Hepatocyte (in vitro differentiated cells): ENCODE data around the gene PAGE5.

Experiments
- CTCF ChIP-seq: fragments of 200-600 bp; sonication (generic); IDR thresholded peaks from 2 replicates; pipeline ENCODE4 v1.5.1; 2016; ENCODE audit warnings: antibody characterized with exemption, mild to moderate bottlenecking; ENCODE audit not compliant: poor library complexity
- EZH2 ChIP-seq: fragments of 200-600 bp; sonication (generic); IDR thresholded peaks from 2 replicates; pipeline ENCODE4 v1.6.1; 2016; ENCODE audit warnings: antibody characterized with exemption, mild to moderate bottlenecking, borderline replicate concordance

GRCh38 chrX:55240788-55241340, 20.7 kb downstream of the PAGE5 start:
- no peak for TF ChIP-seq CTCF
- no peak for TF ChIP-seq EZH2
